HL-60 (cell line): ENCODE measurements around the gene TMEM63A.
A peak's percentile ranks its signal among the peaks of the same experiment; 100 is the strongest.

Experiments used
- DNase-seq, 2 experiments: peaks; one replicate each; pipeline ENCODE4 v3.0.0-alpha.2; 2010 to 2020; ENCODE audit warnings: low read depth in 1 of 2, low spot score in 1 of 2
- H3K27ac ChIP-seq: fragments of 250-450 bp; sonication (Bioruptor Pico); replicated peaks from 2 replicates; pipeline ENCODE4 v1.5.1; 2020; ENCODE audit warnings: mild to moderate bottlenecking, moderate library complexity
- H3K27me3 ChIP-seq: fragments of 250-450 bp; sonication (Bioruptor Pico); 2 replicates; pipeline ENCODE4 v1.5.1; 2021; ENCODE audit warnings: mild to moderate bottlenecking, moderate library complexity; ENCODE audit not compliant: insufficient read depth, poor library complexity, severe bottlenecking
- H3K4me3 ChIP-seq: replicated peaks from 2 replicates; pipeline ENCODE4 v1.5.1; 2011; ENCODE audit warnings: mild to moderate bottlenecking, control low read depth, low read length; ENCODE audit not compliant: insufficient read depth
- GABPA ChIP-seq: IDR thresholded peaks from 2 replicates; pipeline ENCODE4 v1.6.1; 2012; ENCODE audit warnings: low read depth
- POLR2AphosphoS5 ChIP-seq: IDR thresholded peaks from 2 replicates; pipeline ENCODE4 v1.6.1; 2012; ENCODE audit warnings: low read depth
- REST ChIP-seq: IDR thresholded peaks from 2 replicates; pipeline ENCODE4 v1.6.1; 2012; ENCODE audit warnings: low read depth; ENCODE audit not compliant: insufficient replicate concordance
- SPI1 ChIP-seq: IDR thresholded peaks from 2 replicates; pipeline ENCODE4 v1.6.1; 2012; ENCODE audit warnings: low read depth, mild to moderate bottlenecking, borderline replicate concordance
- TF ChIP-seq, protein P1 (sequence below): IDR thresholded peaks from one replicate; pipeline ENCODE4 v1.5.1; 2011; ENCODE audit warnings: low read length, control low read depth, inconsistent platforms; ENCODE audit not compliant: insufficient read depth

TMEM63A gene

GRCh38 chr1:225866981-225867380, 15.2 kb downstream of the TMEM63A start:
- Histone ChIP-seq H3K27me3 (no peaks in the 10 kb centered on the region), H3K27ac (no peak overlapping the region), H3K4me3 (no peak overlapping the region)
- TF ChIP-seq REST (no peak), SPI1 (no peak), POLR2AphosphoS5 (no peak), GABPA (no peak)
- TF ChIP-seq, protein P1, sequence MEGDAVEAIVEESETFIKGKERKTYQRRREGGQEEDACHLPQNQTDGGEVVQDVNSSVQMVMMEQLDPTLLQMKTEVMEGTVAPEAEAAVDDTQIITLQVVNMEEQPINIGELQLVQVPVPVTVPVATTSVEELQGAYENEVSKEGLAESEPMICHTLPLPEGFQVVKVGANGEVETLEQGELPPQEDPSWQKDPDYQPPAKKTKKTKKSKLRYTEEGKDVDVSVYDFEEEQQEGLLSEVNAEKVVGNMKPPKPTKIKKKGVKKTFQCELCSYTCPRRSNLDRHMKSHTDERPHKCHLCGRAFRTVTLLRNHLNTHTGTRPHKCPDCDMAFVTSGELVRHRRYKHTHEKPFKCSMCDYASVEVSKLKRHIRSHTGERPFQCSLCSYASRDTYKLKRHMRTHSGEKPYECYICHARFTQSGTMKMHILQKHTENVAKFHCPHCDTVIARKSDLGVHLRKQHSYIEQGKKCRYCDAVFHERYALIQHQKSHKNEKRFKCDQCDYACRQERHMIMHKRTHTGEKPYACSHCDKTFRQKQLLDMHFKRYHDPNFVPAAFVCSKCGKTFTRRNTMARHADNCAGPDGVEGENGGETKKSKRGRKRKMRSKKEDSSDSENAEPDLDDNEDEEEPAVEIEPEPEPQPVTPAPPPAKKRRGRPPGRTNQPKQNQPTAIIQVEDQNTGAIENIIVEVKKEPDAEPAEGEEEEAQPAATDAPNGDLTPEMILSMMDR = no peak
- no peak for DNase-seq

DNA sequence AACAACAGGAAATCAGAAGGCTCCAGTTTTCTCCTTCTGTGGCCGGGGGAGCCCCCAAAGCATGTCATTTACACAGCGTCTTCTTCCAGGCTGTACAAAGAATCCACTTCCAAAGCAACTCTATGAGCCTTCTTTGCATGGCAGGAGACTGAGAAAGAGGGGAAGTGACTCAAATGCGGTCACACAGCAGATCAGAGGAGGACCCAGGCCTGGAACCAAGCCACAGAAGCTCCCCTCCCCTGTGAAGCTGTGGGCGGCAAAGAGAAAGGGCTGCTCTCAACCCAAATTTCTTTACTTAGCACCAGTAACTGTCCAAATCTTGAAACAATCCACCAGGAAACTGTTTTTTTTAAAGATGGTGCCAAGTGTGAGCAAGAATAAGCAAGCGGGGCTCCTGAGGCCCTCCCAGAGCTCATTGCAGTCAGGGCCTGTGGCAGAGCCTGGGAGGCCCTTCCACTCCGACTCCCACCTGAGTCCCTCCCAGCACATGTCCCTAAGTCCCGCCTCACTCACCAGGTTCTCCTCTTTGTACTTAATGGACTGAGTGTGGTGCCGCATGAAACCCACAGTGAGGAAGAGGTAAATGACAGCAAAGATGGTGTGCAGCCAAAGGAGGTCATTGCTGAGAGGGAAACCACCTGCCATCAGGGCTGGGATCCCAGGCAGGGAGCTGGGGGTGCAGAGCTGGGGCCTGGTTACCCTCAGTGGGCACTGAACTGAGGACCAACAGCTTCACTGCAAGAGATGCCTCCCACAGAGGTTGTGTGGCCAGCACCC, 15.9 kb downstream of the TMEM63A start:
- Histone ChIP-seq H3K27me3 (no peaks in the 10 kb centered on the region), H3K4me3 (no peak overlapping the region), H3K27ac (peak overlapping the region; percentile 18)
- DNase-seq = peak; percentile 71 to 90
- TF ChIP-seq GABPA (no peak; the same call in 1 of the 2 replicates), POLR2AphosphoS5 (no peak), SPI1 (peak; percentile 98)

GRCh38 chr1:225865514-225865913, 16.7 kb downstream of the TMEM63A start:
- Histone ChIP-seq H3K27ac (peak overlapping the region; percentile 18; the same call in 1 of the 2 replicates), H3K4me3 (no peak overlapping the region), H3K27me3 (no peaks in the 10 kb centered on the region)
- DNase-seq = no peak
- no peak for TF ChIP-seq SPI1
- no peak for TF ChIP-seq REST
- TF ChIP-seq, protein P1 = no peak
- TF ChIP-seq GABPA = no peak

DNA sequence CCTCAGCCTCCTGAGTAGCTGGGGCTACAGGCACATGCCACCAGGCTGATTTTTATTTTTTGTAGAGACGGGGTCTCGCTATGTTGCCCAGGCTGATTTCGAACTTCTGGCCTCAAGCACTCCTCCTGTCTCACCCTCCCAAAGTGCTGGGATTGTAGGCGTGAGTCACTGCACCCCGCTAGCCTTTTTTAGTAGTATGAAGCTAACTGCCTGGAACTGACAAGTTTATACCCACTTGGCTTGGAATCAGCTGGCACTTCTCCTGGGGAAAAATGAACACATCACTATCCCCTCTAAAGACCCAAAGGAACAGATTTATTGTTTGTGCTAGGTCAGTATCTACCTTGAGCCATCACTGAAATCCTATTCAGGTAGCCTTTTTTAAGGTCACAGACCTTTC, 19.0 kb downstream of the TMEM63A start:
- no peaks in the 10 kb centered on the region for H3K27me3 ChIP-seq
- no peak overlapping the region for H3K4me3 ChIP-seq
- TF ChIP-seq GABPA = no peak
- no peak for TF ChIP-seq SPI1
- TF ChIP-seq POLR2AphosphoS5 = no peak
- TF ChIP-seq, protein P1 = no peak
- no peak for TF ChIP-seq REST
- DNase-seq = no peak
- H3K27ac ChIP-seq = no peak overlapping the region
